Amniotic epithelial cell (primary cell): Measurements from ENCODE around the gene AUNIP.

ENCODE experiments used
- DNase-seq: peaks from one replicate; pipeline ENCODE4 v3.0.0-alpha.2; 2010; ENCODE audit warnings: low read depth

The AUNIP gene

GRCh38 chr1:25828491-25828890 is 30.8 kb downstream of the AUNIP start:
- DNase-seq = no peak

- no peak for DNase-seq
Measured at GRCh38 chr1:25826571-25826970, 32.7 kb downstream of the AUNIP start.

GRCh38 chr1:25825605-25826004 is 33.7 kb downstream of the AUNIP start:
- DNase-seq = peak; percentile 40

GRCh38 chr1:25821630-25822091 is 37.6 kb downstream of the AUNIP start:
- peak; percentile 53 for DNase-seq

- no peak for DNase-seq
Measured at GRCh38 chr1:25821112-25821476, 38.2 kb downstream of the AUNIP start.

- DNase-seq = peak; percentile 42
Measured at GRCh38 chr1:25820247-25821111, 38.8 kb downstream of the AUNIP start.

GRCh38 chr1:25819491-25820246 is 39.6 kb downstream of the AUNIP start, which contains the start of gene MTFR1L:
TSS of gene MTFR1L (plus strand) at chr1:25819954. CDS start at chr1:25823105, 3,151 bp downstream.
- peak; percentile 63 for DNase-seq

GRCh38 chr1:25818569-25818968 is 40.7 kb downstream of the AUNIP start:
- no peak for DNase-seq

- no peak for DNase-seq
Measured at GRCh38 chr1:25817840-25818501, 41.3 kb downstream of the AUNIP start.

GRCh38 chr1:25816112-25816718 is 43.0 kb downstream of the AUNIP start:
- DNase-seq = no peak

GRCh38 chr1:25815208-25816111 is 43.8 kb downstream of the AUNIP start:
- DNase-seq = no peak

- DNase-seq = no peak
Measured at GRCh38 chr1:25814549-25815087, 44.6 kb downstream of the AUNIP start.

GRCh38 chr1:25813734-25814471 is 45.4 kb downstream of the AUNIP start:
- no peak for DNase-seq

- no peak for DNase-seq
Measured at GRCh38 chr1:25813071-25813733, 46.1 kb downstream of the AUNIP start.

GRCh38 chr1:25811384-25812082 is 47.7 kb downstream of the AUNIP start:
- DNase-seq = no peak

- no peak for DNase-seq
Measured at GRCh38 chr1:25810341-25811299, 48.6 kb downstream of the AUNIP start.

- DNase-seq = no peak
Measured at GRCh38 chr1:25809929-25810328, 49.3 kb downstream of the AUNIP start.
